H9 (cell line): ENCODE measurements around the gene SYNRG. TPM values are rescaled to one million over a fixed set of nuclear protein-coding genes. Genes with fewer than 3 reads are reported as not detected.
"Not testable (repeated sequence)": the region's sequence is repeated elsewhere in the genome, so short reads cannot be mapped to it uniquely, and the experiment has no call there.

Experiments used
- DNase-seq: peaks from one replicate; pipeline ENCODE4 v3.0.0-alpha.2; 2017
- H2AFZ ChIP-seq: one replicate; pipeline ENCODE4 v1.6.1; 2013; ENCODE audit warnings: mild to moderate bottlenecking, low read length, control low read depth, moderate library complexity
- H2AK5ac ChIP-seq: 2 replicates; pipeline ENCODE4 v1.6.1; 2013; ENCODE audit warnings: low read length, control low read depth, mixed read lengths; ENCODE audit not compliant: insufficient read length
- H2BK120ac ChIP-seq: one replicate; pipeline ENCODE4 v1.6.1; 2013; ENCODE audit warnings: low read depth, mild to moderate bottlenecking, low read length, control low read depth, inconsistent platforms; ENCODE audit not compliant: poor library complexity, severe bottlenecking
- H2BK12ac ChIP-seq: 2 replicates; pipeline ENCODE4 v1.6.1; 2013; ENCODE audit warnings: low read length, control low read depth, mixed read lengths, low read depth; ENCODE audit not compliant: insufficient read length
- H2BK15ac ChIP-seq: 2 replicates; pipeline ENCODE4 v1.6.1; 2013; ENCODE audit warnings: low read depth, low read length, control low read depth
- H2BK20ac ChIP-seq: one replicate; pipeline ENCODE4 v1.6.1; 2013; ENCODE audit warnings: low read depth, mild to moderate bottlenecking, low read length, control low read depth, inconsistent platforms; ENCODE audit not compliant: poor library complexity, severe bottlenecking
- H2BK5ac ChIP-seq: 2 replicates; pipeline ENCODE4 v1.6.1; 2013; ENCODE audit warnings: low read length, control low read depth, mixed read lengths; ENCODE audit not compliant: insufficient read length
- H3K14ac ChIP-seq: 2 replicates; pipeline ENCODE4 v1.6.1; 2013; ENCODE audit warnings: low read length, control low read depth; ENCODE audit not compliant: insufficient read depth
- H3K18ac ChIP-seq: 2 replicates; pipeline ENCODE4 v1.6.1; 2013; ENCODE audit warnings: low read depth, mild to moderate bottlenecking, mixed read lengths, low read length, control low read depth; ENCODE audit not compliant: insufficient read length
- H3K23ac ChIP-seq: 2 replicates; pipeline ENCODE4 v1.6.1; 2013; ENCODE audit warnings: low read length, control low read depth, mixed read lengths, low read depth; ENCODE audit not compliant: insufficient read length
- H3K23me2 ChIP-seq: 2 replicates; pipeline ENCODE4 v1.6.1; 2013; ENCODE audit warnings: low read depth, mild to moderate bottlenecking, mixed read lengths, low read length, control low read depth; ENCODE audit not compliant: insufficient read length, poor library complexity, severe bottlenecking
- H3K27ac ChIP-seq: 2 replicates; pipeline ENCODE4 v1.5.1; 2013; ENCODE audit warnings: low read length, control low read depth, mixed read lengths, low read depth; ENCODE audit not compliant: insufficient read length
- H3K27me3 ChIP-seq: 2 replicates; pipeline ENCODE4 v1.6.1; 2013; ENCODE audit warnings: low read length, control low read depth, inconsistent platforms; ENCODE audit not compliant: insufficient read depth
- H3K4ac ChIP-seq: 2 replicates; pipeline ENCODE4 v1.6.1; 2013; ENCODE audit warnings: low read depth, mild to moderate bottlenecking, control low read depth, inconsistent platforms, low read length, moderate library complexity
- H3K4me1 ChIP-seq: 2 replicates; pipeline ENCODE4 v1.6.1; 2013; ENCODE audit warnings: low read length, control low read depth, inconsistent platforms; ENCODE audit not compliant: insufficient read depth
- H3K4me2 ChIP-seq: 2 replicates; pipeline ENCODE4 v1.6.1; 2013; ENCODE audit warnings: low read length, control low read depth, mixed read lengths; ENCODE audit not compliant: insufficient read length, insufficient read depth
- H3K56ac ChIP-seq: 2 replicates; pipeline ENCODE4 v1.6.1; 2013; ENCODE audit warnings: low read depth, mild to moderate bottlenecking, mixed read lengths, low read length, control low read depth; ENCODE audit not compliant: insufficient read length
- H3K79me1 ChIP-seq: 2 replicates; pipeline ENCODE4 v1.6.1; 2013; ENCODE audit warnings: low read depth, mild to moderate bottlenecking, moderate library complexity, low read length, control low read depth, inconsistent platforms; ENCODE audit not compliant: insufficient read depth, poor library complexity, severe bottlenecking
- H3K79me2 ChIP-seq: 2 replicates; pipeline ENCODE4 v1.6.1; 2013; ENCODE audit warnings: low read length, control low read depth, inconsistent platforms; ENCODE audit not compliant: insufficient read depth
- H3K9ac ChIP-seq: 2 replicates; pipeline ENCODE4 v1.6.1; 2013; ENCODE audit warnings: low read length, control low read depth, mixed read lengths; ENCODE audit not compliant: insufficient read length; ENCODE audit errors: extremely low read depth
- H3K9me3 ChIP-seq: one replicate; pipeline ENCODE4 v1.6.1; 2013; ENCODE audit warnings: low read depth, low read length, inconsistent platforms; ENCODE audit not compliant: control insufficient read depth
- H3T11ph ChIP-seq: one replicate; pipeline ENCODE4 v1.6.1; 2013; ENCODE audit warnings: mild to moderate bottlenecking, low read length, control low read depth, inconsistent platforms
- H4K20me1 ChIP-seq: one replicate; pipeline ENCODE4 v1.6.1; 2013; ENCODE audit not compliant: control insufficient read depth, insufficient read length, insufficient read depth
- H4K5ac ChIP-seq: 2 replicates; pipeline ENCODE4 v1.6.1; 2013; ENCODE audit warnings: low read depth, mild to moderate bottlenecking, mixed read lengths, low read length, control low read depth; ENCODE audit not compliant: insufficient read length
- H4K8ac ChIP-seq: replicated peaks from 2 replicates; pipeline ENCODE4 v1.6.1; 2013; ENCODE audit warnings: low read length, control low read depth, mixed read lengths, low read depth; ENCODE audit not compliant: insufficient read length
- H4K91ac ChIP-seq: 2 replicates; pipeline ENCODE4 v1.6.1; 2013; ENCODE audit warnings: low read depth, mild to moderate bottlenecking, moderate library complexity, mixed read lengths, low read length, control low read depth; ENCODE audit not compliant: insufficient read length
- H3K27ac Mint-ChIP-seq, 3 experiments: 2 replicates in 2 of 3; 3 replicates in 1 of 3; pipeline ENCODE4 v1.8.0; 2020 to 2021; ENCODE audit warnings: mixed read lengths in 3 of 3, mild to moderate bottlenecking in 1 of 3, moderate library complexity in 1 of 3
- H3K27me3 Mint-ChIP-seq: 2 replicates; pipeline ENCODE4 v1.8.0; 2021; ENCODE audit warnings: low read depth, mild to moderate bottlenecking, moderate library complexity, mixed read lengths
- H3K36me3 Mint-ChIP-seq, 3 experiments: 2 replicates in 2 of 3; 3 replicates in 1 of 3; pipeline ENCODE4 v1.8.0; 2020 to 2021; ENCODE audit warnings: low read depth in 3 of 3, mixed read lengths in 3 of 3; ENCODE audit not compliant: insufficient read depth in 1 of 3
- H3K4me1 Mint-ChIP-seq, 2 experiments: 2 replicates each; pipeline ENCODE4 v1.8.0; 2020; ENCODE audit warnings: mixed read lengths in 2 of 2
- H3K4me3 Mint-ChIP-seq, 2 experiments: 2 replicates in 1 of 2; 3 replicates in 1 of 2; pipeline ENCODE4 v1.8.0; 2020 to 2021; ENCODE audit warnings: mild to moderate bottlenecking in 2 of 2, mixed read lengths in 2 of 2, moderate library complexity in 1 of 2
- H3K9me3 Mint-ChIP-seq, 2 experiments: 2 replicates in 1 of 2; 3 replicates in 1 of 2; pipeline ENCODE4 v1.8.0; 2020; ENCODE audit warnings: mild to moderate bottlenecking in 2 of 2, mixed read lengths in 2 of 2, moderate library complexity in 1 of 2
- CTCF ChIP-seq: fragments of 200-600 bp; sonication (generic); conservative IDR thresholded peaks from 3 replicates; pipeline ENCODE4 v1.8.0; 2021; ENCODE audit warnings: antibody characterized with exemption, mild to moderate bottlenecking
- WGBS: extraction: QIAGEN DNeasy Blood & Tissue Kit; methylation state at CpG from one replicate; pipeline ENCODE4 v1.1.7; 2013; ENCODE audit warnings: missing lambda C conversion rate, low lambda C conversion rate, mixed read lengths; ENCODE audit not compliant: insufficient read length; ENCODE audit errors: extremely low coverage; 5-methylcytosine and 5-hydroxymethylcytosine counted together
- total RNA-seq: library from RNA; stranded (reverse); gene quantifications from 2 replicates; pipeline ENCODE4 v1.2.1, GENCODE V29; 2021

The SYNRG gene
- total RNA-seq, 1 experiment from 2014 or later: 30.5 TPM

- Histone ChIP-seq H2BK15ac (no peak overlapping the region), H3K14ac (no peak overlapping the region), H4K5ac (no peak overlapping the region), H2BK20ac (peak overlapping the region; percentile 45), H4K20me1 (no peaks in the 10 kb centered on the region), H2AFZ (no peak overlapping the region), H3T11ph (no peak overlapping the region), H2BK5ac (no peak overlapping the region), H2BK120ac (no peak overlapping the region), H3K27ac (no peak overlapping the region), H3K4me1 (no peaks in the 10 kb centered on the region), H3K9me3 (no peaks in the 10 kb centered on the region), H3K23me2 (no peaks in the 10 kb centered on the region), H3K79me2 (peaks cover 7% of the 10 kb centered on the region; the same call in 1 of the 2 replicates), H3K18ac (no peak overlapping the region), H3K4ac (no peak overlapping the region), H3K9ac (no peak overlapping the region), H3K56ac (no peak overlapping the region), H4K91ac (no peak overlapping the region), H3K27me3 (no peaks in the 10 kb centered on the region), H2BK12ac (no peak overlapping the region), H3K79me1 (peaks cover 2% of the 10 kb centered on the region), H3K23ac (no peak overlapping the region), H3K4me2 (no peak overlapping the region), H4K8ac (no peak overlapping the region), H2AK5ac (no peak overlapping the region)
- DNase-seq: no peak
- Mint-ChIP-seq H3K4me3 (no peak overlapping the region), H3K4me1 (peaks cover 4 to 9% of the 10 kb centered on the region in 2 experiments), H3K27me3 (no peaks in the 10 kb centered on the region), H3K27ac (no peak overlapping the region), H3K36me3 (peaks cover 26 to 72% (median 70%) of the 10 kb centered on the region in 3 experiments; a peak in 6 of 7 replicates), H3K9me3 (no peaks in the 10 kb centered on the region)
- TF ChIP-seq CTCF: no peak
Measured at GRCh38 chr17:37637956-37638355, 28.7 kb upstream of the SYNRG start.

- not testable (repeated sequence) for H3K9me3 Mint-ChIP-seq, H3K79me1 ChIP-seq, H2AK5ac ChIP-seq, H3K23ac ChIP-seq, H3K56ac ChIP-seq, H3K27me3 ChIP-seq, H2BK5ac ChIP-seq, H4K91ac ChIP-seq, H3K27ac ChIP-seq, H2BK20ac ChIP-seq, H2BK12ac ChIP-seq, H3T11ph ChIP-seq, H4K5ac ChIP-seq, H3K9ac ChIP-seq, H3K4me1 ChIP-seq, H3K14ac ChIP-seq, H3K27ac Mint-ChIP-seq, H3K4me2 ChIP-seq, H2BK15ac ChIP-seq, H3K4me1 Mint-ChIP-seq, H3K23me2 ChIP-seq, H3K4ac ChIP-seq, H3K18ac ChIP-seq, H3K4me3 Mint-ChIP-seq, H3K27me3 Mint-ChIP-seq, DNase-seq, H3K79me2 ChIP-seq, H4K20me1 ChIP-seq, H3K9me3 ChIP-seq, H2BK120ac ChIP-seq, H2AFZ ChIP-seq, H4K8ac ChIP-seq
- no CpG with 5 or more reads among the region's 6 CpGs for WGBS
- peaks cover 6 to 66% (median 47%) of the 10 kb centered on the region in 3 experiments; a peak in 5 of 7 replicates for H3K36me3 Mint-ChIP-seq
Measured at GRCh38 chr17:37616430-37616829, 7.2 kb upstream of the SYNRG start.
